ENCODE data around the gene BLOC1S1.

GRCh38 chr12:55746913-55747231 is 31.0 kb downstream of the BLOC1S1 start:
- TF ChIP-seq CTCF (IDR thresholded peaks at IDR 0.05) (no peak), POLR2A (IDR thresholded peaks at IDR 0.05; ENCODE audit: low read depth) (no peak)

Measured in esophagus muscularis mucosa (tissue), 3 donors.